Measurements from ENCODE around the gene SLC7A6OS. TPM values are rescaled to one million over a fixed set of nuclear protein-coding genes. Genes with fewer than 3 reads are reported as not detected.
A peak's percentile ranks its signal among the peaks of the same experiment; 100 is the strongest.

Gene SLC7A6OS
- total RNA-seq, 4 donors from 2014 or later: 11.4 to 26.0 (median 18.3) TPM

DNA sequence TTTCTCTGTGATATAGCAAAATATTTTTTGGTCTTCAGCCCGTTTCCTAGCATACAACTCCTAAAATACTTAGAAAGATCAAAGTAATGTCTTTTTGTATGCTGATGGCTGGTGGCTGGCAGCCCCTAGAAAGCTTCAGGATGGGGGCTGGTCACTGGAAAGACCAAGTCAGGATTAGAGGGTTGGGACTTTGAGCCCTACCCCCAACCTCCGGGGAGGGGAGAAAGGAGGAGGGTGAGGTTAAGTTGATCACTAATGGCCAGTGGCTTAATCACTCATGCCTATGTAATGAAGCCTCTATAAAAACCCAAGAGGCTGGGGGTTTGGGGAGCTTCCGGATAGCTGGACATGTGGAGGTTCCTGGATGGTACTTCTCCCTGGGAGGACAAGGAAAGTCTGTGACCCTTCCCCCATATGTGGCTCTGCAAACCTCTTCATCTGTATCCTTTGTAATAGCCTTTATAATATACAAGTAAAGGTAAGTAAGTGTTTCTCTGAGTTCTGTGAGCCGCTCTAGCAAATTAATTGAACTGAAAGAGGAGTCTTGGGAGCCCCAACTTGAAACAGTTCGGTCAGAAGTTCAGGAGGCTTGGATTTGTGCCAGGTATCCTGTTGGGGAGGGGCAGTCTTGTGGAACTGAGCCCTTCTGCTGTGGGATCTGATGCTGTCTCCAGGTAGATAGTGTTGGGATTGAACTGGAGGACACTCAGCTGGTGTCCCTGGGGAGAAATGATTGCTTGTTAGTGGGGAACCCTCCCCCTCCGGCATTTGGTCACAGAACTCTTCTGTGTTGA is 42.9 kb downstream of the SLC7A6OS start:
- Histone ChIP-seq H3K9me3 (no peaks in the 10 kb centered on the region), H3K4me1 (peaks cover 0 to 37% (median 15%) of the 10 kb centered on the region in 4 donors), H3K27me3 (no peaks in the 10 kb centered on the region), H3K4me3 (no peak overlapping the region), H3K27ac (peak overlapping the region in 1 of 4 donors; percentile 7), H3K36me3 (no peaks in the 10 kb centered on the region)
- DNase-seq: no peak
- TF ChIP-seq POLR2A (IDR thresholded peaks at IDR 0.05): no peak
- TF ChIP-seq, protein P1, sequence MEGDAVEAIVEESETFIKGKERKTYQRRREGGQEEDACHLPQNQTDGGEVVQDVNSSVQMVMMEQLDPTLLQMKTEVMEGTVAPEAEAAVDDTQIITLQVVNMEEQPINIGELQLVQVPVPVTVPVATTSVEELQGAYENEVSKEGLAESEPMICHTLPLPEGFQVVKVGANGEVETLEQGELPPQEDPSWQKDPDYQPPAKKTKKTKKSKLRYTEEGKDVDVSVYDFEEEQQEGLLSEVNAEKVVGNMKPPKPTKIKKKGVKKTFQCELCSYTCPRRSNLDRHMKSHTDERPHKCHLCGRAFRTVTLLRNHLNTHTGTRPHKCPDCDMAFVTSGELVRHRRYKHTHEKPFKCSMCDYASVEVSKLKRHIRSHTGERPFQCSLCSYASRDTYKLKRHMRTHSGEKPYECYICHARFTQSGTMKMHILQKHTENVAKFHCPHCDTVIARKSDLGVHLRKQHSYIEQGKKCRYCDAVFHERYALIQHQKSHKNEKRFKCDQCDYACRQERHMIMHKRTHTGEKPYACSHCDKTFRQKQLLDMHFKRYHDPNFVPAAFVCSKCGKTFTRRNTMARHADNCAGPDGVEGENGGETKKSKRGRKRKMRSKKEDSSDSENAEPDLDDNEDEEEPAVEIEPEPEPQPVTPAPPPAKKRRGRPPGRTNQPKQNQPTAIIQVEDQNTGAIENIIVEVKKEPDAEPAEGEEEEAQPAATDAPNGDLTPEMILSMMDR (IDR thresholded peaks at IDR 0.05): no peak

DNA sequence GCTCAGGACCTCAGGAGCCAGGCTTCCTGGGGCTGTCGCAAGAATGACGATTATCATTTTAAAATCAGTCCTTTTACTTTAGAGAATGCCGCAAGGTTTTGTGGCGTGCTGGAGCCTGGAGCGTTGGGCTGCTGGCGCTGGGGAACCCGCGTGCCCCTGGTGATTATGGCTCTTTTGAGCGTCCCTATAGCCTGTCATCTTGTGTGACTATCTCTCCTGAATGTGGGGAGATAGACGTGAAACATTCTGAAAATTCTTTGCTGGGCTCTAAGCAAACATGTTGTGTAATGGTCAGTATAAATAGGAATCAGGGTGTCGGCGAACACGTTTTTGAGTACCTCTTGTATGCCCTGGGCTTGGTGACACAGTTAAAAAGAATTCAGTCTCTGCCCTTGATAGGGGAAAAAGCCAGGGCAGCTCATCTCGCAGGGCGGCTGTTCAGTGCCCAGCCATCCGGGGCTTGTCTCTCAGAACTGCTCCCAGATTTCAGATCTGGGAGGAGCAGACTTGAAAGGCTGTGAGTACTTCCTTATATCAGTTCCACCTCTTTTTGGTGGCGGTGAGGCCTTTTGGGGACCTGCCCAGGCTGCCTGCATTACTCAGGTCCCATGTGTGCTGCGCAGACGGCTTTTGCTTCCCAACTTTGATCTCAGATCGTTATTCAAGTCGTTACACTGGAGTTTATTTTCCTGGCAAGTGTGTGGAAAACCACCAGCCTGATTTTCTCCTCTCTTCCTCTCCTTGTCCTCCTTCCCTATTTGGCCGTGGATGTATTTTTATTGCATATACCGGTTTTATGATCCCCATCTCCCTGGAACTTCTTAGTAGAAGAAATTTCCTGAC is 45.4 kb downstream of the SLC7A6OS start:
- H3K4me1 ChIP-seq: peaks cover 0 to 37% (median 9%) of the 10 kb centered on the region in 4 donors
- peak overlapping the region; percentile 81 to 91 (median 82) for H3K4me3 ChIP-seq
- no peaks in the 10 kb centered on the region for H3K9me3 ChIP-seq
- peak; percentile 62 to 78 (median 72) for DNase-seq
- H3K27me3 ChIP-seq: no peaks in the 10 kb centered on the region
- TF ChIP-seq POLR2A (IDR thresholded peaks at IDR 0.05): peak in 1 of 2 donors; percentile 30
- TF ChIP-seq, protein P1 (IDR thresholded peaks at IDR 0.05): no peak
- peaks cover 0 to 2% (median 0%) of the 10 kb centered on the region in 3 donors for H3K36me3 ChIP-seq
- peak overlapping the region; percentile 96 to 99 (median 98) for H3K27ac ChIP-seq

DNA sequence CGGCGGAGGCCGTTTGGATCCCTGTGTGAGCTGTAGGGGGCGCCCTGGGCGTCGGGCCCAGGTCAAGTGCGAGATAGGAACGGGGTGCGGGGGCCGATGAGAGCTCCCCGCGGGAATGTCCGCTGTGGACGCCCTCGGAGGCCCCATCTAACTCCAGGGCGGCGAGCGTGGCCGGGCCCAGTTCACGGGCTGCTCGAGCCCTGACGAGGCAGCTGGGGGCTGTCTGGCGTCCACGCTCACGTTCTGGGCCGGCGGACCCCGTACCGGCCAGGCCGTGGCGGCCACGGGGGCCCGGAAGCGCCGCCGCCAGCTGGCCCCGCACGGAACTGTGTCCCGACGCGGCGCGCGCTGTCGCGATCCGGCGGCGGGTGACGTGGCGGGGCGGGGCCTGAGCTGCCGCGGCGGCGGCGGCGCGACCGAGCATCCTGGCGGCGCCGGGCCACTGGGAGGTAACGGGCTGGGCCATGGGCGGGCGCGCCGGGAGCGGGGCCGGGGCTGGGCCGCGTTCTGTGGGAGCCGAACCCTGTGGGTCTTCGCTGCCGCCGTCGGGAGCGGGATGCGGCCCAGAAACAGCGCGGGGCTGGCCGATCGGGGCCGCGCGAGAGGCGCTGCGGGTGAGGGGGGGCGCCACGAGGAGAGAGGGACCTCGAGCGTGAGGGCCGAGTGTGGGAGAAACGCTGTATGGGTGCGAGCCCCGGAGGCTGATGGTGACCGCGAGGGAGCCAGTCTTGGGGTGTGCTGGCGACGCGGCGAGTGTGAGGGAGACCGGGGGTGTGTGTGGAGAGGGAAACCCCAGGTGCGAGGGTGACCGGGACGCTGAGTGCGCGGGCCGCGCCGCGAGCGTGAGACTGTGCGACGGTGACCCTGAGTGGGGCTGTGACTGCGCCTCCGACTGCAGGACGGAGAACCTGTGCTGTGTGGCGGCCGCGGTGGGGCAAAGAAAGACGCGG is 46.3 kb downstream of the SLC7A6OS start, which contains the start of gene SLC7A6:
SLC7A6 (plus strand) TSS at position 399 of the 950 bp plus-strand sequence. CDS start 10,201 bp downstream, outside the sequence.
- DNase-seq: peak; percentile 81 to 89 (median 85)
- Histone ChIP-seq H3K4me1 (peaks cover 0 to 37% (median 9%) of the 10 kb centered on the region in 4 donors), H3K9me3 (no peaks in the 10 kb centered on the region), H3K4me3 (peak within 1 kb of the TSS; percentile 81 to 91 (median 82)), H3K36me3 (peaks cover 0 to 11% (median 0%) of the 10 kb centered on the region in 3 donors), H3K27ac (peak within 1 kb of the TSS; percentile 96 to 99 (median 98)), H3K27me3 (no peaks in the 10 kb centered on the region)
- TF ChIP-seq, protein P1 (IDR thresholded peaks at IDR 0.05): peak; percentile 25 to 75 (median 70)
- peak in 1 of 2 donors; percentile 54 for TF ChIP-seq POLR2A (IDR thresholded peaks at IDR 0.05)

DNA sequence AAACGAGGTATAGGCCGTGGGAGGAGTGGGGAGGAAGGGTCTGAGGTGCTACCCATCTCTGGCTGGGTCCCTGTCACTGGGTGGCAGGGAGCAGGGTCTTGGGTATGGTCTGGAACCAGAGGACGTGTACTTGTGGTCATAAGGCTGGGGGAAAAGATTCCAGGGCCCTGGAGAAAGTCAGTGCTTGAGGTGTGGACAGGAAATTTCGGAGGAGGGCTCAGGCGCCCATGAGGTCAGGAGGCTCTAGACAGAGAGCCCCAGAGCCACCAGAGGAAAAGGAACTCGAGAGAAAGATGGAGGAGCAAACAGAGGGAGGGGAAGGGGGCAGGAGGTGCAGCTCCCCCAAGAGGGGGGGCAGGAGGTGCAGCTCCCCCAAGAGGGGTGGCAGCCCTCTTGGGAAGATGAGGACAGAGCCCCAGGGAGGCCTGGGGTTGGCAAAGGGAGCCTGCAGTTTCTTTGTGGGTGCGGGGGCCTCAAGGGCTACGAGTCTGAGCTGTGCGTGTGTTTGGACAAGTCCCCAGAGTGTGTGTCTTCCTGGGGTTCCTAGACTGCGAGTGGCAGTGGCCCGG is 47.1 kb downstream of the SLC7A6OS start:
- peak overlapping the region; percentile 96 to 99 (median 98) for H3K27ac ChIP-seq
- peak overlapping the region; percentile 81 to 91 (median 82) for H3K4me3 ChIP-seq
- H3K4me1 ChIP-seq: peaks cover 0 to 32% (median 9%) of the 10 kb centered on the region in 4 donors
- peaks cover 0 to 17% (median 0%) of the 10 kb centered on the region in 3 donors for H3K36me3 ChIP-seq
- no peaks in the 10 kb centered on the region for H3K27me3 ChIP-seq
- no peaks in the 10 kb centered on the region for H3K9me3 ChIP-seq
- TF ChIP-seq POLR2A (IDR thresholded peaks at IDR 0.05): no peak
- TF ChIP-seq, protein P1 (IDR thresholded peaks at IDR 0.05): no peak
- DNase-seq: no peak
